Left lung (tissue), 10 donors: ENCODE measurements around the gene CLEC18A. TPM values are rescaled to one million over a fixed set of nuclear protein-coding genes. Genes with fewer than 3 reads are reported as not detected.
"Not testable (repeated sequence)": the region's sequence is repeated elsewhere in the genome, so short reads cannot be mapped to it uniquely, and the experiment has no call there.

Experiments
- ATAC-seq: fragments of 200-7000 bp; cut with Tn5 transposase; one replicate; pipeline ENCODE4 v1.9.1; 2020; ENCODE audit warnings: moderate library complexity
- DNase-seq, 4 donors: peaks; one replicate each; pipeline ENCODE4 v3.0.0-alpha.2; 2013 to 2020
- H3K27ac ChIP-seq, 2 donors: fragments of 200-600 bp; sonication (generic) in 1 of 2; one replicate each; pipeline versions ENCODE4 v1.5.0 to v1.8.0; 2020 to 2021
- H3K27me3 ChIP-seq, 2 donors: fragments of 200-600 bp; sonication (generic) in 1 of 2; one replicate each; pipeline versions ENCODE4 v1.5.0 to v1.8.0; 2020 to 2021
- H3K36me3 ChIP-seq, 2 donors: fragments of 200-600 bp; sonication (generic) in 1 of 2; one replicate each; pipeline versions ENCODE4 v1.5.0 to v1.8.0; 2020 to 2021
- H3K4me1 ChIP-seq, 2 donors: fragments of 200-600 bp; one replicate each; pipeline ENCODE4 v1.8.0; 2021
- H3K4me3 ChIP-seq, 2 donors: fragments of 200-600 bp; sonication (generic) in 1 of 2; one replicate each; pipeline versions ENCODE4 v1.5.0 to v1.8.0; 2020 to 2021; ENCODE audit warnings: mild to moderate bottlenecking in 1 of 2
- H3K9me3 ChIP-seq, 2 donors: fragments of 200-600 bp; sonication (generic) in 1 of 2; one replicate each; pipeline versions ENCODE4 v1.5.0 to v1.8.0; 2020 to 2021
- intact Hi-C, 2 donors: fragments of 100-400 bp; cut with DNase I; formaldehyde crosslinking; loops; one replicate each; pipeline versions ENCODE4 v1.11.2 to v1.14.2; 2022
- microRNA-seq, 2 donors: library from miRNA; unstranded; fragments of <30 nt; microRNA quantifications; one replicate each; pipeline ENCODE4, GENCODE V29; 2019
- polyA plus RNA-seq, 6 donors: library from polyadenylated mRNA; unstranded; fragments of 120-200 nt; gene quantifications; one replicate each; pipeline ENCODE4 v1.2.1, GENCODE V29; 2013; ENCODE audit not compliant: insufficient read length in 6 of 6
- total RNA-seq, 2 donors: library from RNA; stranded (reverse); fragmentation: NEBNext Ultra II Directional; extraction: Animal tissue kit (Norgen Biotek cat#: 25700); gene quantifications; one replicate each; pipeline ENCODE4 v1.2.1, GENCODE V29; 2021
- donor health status: DM: no; HTN: yes; CAD: no.
- donor health status: DM: no; HTN: no; CAD: no.

The CLEC18A gene
- total and polyA plus RNA-seq, 8 donors = 0.60 to 2.6 (median 1.3) TPM

DNA sequence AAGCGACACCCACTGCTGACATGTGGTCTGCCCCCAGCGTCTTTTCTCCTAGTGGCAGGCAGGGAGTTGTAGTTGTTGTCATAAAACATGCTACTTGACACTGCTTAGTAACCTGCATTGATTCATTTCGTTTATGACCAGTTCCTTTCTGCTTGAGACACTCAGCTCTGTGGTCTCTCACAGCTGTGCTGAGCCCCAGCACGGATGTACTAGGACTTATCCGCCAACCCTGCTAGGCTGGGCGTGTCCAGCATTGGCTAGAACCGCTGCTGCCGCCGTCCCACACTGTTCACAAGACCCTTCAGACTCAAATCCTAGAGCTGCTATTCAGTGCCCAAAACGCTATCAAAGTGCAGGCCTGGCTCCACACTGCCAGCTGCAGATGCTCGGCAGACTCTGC is 60.0 kb downstream of the CLEC18A start:
- peaks cover 0 to 53% of the 10 kb centered on the region in 2 donors for H3K36me3 ChIP-seq
- H3K27me3 ChIP-seq, H3K9me3 ChIP-seq, ATAC-seq, DNase-seq, H3K4me3 ChIP-seq, intact Hi-C loops, H3K4me1 ChIP-seq, H3K27ac ChIP-seq: not testable (repeated sequence)

DNA sequence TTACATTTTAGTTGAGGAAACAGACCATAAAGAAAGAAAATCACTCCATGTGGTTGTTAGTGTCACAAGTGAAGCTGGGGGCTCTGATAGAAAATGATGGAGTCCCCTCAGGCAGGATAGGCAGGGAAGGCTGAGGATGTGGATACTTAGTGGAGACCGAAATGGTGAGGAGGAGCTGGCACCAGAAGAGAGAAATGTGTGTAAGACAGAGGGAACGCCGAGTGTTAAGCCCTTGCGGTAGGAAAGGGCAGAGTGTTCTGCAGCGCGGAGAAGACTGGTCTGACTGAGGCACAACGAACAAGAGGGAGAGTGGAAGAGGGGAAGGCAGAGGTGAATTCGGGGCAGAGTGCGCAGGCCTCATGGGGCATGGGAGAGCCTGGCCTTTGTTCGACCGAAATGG is 61.2 kb downstream of the CLEC18A start:
- H3K27me3 ChIP-seq, H3K27ac ChIP-seq, ATAC-seq, intact Hi-C loops, DNase-seq, H3K4me3 ChIP-seq, H3K4me1 ChIP-seq, H3K9me3 ChIP-seq: not testable (repeated sequence)
- peaks cover 0 to 66% of the 10 kb centered on the region in 2 donors for H3K36me3 ChIP-seq

DNA sequence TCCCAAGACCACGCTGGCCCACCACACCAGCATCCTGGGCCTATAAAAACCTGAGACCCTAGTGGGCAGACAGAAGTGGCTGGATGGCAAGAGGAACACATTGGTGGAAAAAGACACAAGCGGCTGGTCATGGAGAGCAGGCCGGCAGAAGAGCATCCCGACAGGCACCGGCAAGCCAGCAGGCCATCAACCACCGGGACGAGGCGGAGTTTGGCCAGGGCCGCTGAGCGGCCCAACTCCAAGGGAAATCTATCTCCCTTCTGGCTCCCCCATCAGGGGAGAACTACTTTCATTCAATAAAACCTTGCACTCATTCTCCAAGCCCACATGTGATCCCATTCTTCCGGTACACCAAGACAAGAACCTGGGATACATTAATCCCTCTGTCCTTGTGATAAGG is 61.8 kb downstream of the CLEC18A start:
- H3K4me1 ChIP-seq, H3K9me3 ChIP-seq, H3K27me3 ChIP-seq, DNase-seq, intact Hi-C loops, H3K27ac ChIP-seq, H3K4me3 ChIP-seq, ATAC-seq: not testable (repeated sequence)
- peaks cover 0 to 72% of the 10 kb centered on the region in 2 donors for H3K36me3 ChIP-seq

Small RNA genes lying within 50 kb of the gene (microRNA-seq; reads per million reads assigned to microRNA genes)
- 3,347 to 7,293 reads per million in 2 donors for gene MIR140

Other genes with a start within 250 kb of the CLEC18A start
- gene NQO1, start 224.8 kb upstream of the CLEC18A start, total RNA-seq = 10 to 100 TPM; 50.5 to 78.4 TPM
- 10 to 100 TPM in 5 of 6 donors, 1 to 10 TPM in 1; 9.4 to 30.5 (median 12.7) TPM for gene NQO1, start 224.8 kb upstream of the CLEC18A start, polyA plus RNA-seq
- gene NOB1, start 196.4 kb upstream of the CLEC18A start, total RNA-seq = 10 to 100 TPM; 29.9 to 42.2 TPM
- gene NOB1, start 196.4 kb upstream of the CLEC18A start, polyA plus RNA-seq = 10 to 100 TPM; 61.2 to 67.4 (median 63.0) TPM
- gene WWP2, start 189.0 kb upstream of the CLEC18A start, total RNA-seq = 10 to 100 TPM; 67.9 to 73.0 TPM
- 10 to 100 TPM; 30.2 to 35.2 (median 33.9) TPM for gene WWP2, start 189.0 kb upstream of the CLEC18A start, polyA plus RNA-seq
- gene PDPR, start 163.0 kb downstream of the CLEC18A start, total RNA-seq = 10 to 100 TPM; 16.5 to 26.0 TPM
- 10 to 100 TPM; 33.2 to 47.2 (median 43.2) TPM for gene PDPR, start 163.0 kb downstream of the CLEC18A start, polyA plus RNA-seq
- gene CLEC18C, start 222.5 kb downstream of the CLEC18A start, total RNA-seq = under 1 TPM in 1 of 2 donors, not detected in 1; 0.15 TPM
- gene CLEC18C, start 222.5 kb downstream of the CLEC18A start, polyA plus RNA-seq = under 1 TPM in 4 of 6 donors, not detected in 2; 0.13 to 0.66 (median 0.25) TPM